WTC11 (cell line): ENCODE measurements around the gene NAV2. TPM values are rescaled to one million over a fixed set of nuclear protein-coding genes. Genes with fewer than 3 reads are reported as not detected.
A peak's percentile ranks its signal among the peaks of the same experiment; 100 is the strongest.

Experiments
- ATAC-seq: fragments of 200-7000 bp; cut with Tn5 transposase; 2 replicates; pipeline ENCODE4 v1.10.0; 2021; ENCODE audit warnings: mild to moderate bottlenecking, moderate library complexity
- CTCF ChIA-PET: fragments of 300-600 bp; sonication (Branson Sonifier 250); formaldehyde crosslinking; loops from one replicate; lab custom pipeline; 2021; ENCODE audit warnings: antibody characterized with exemption; lab: Charles Lee
- POLR2A ChIA-PET: fragments of 350-600 bp; sonication (Branson Sonifier 250); formaldehyde crosslinking; loops from one replicate; lab custom pipeline; 2021; ENCODE audit warnings: antibody characterized with exemption; lab: Charles Lee
- DNase-seq: peaks from one replicate; pipeline ENCODE4 v3.0.0; 2021; ENCODE audit warnings: low spot score
- H3K27ac Mint-ChIP-seq: 2 replicates; pipeline ENCODE4 v1.8.0; 2021; ENCODE audit warnings: mixed read lengths
- H3K27me3 Mint-ChIP-seq: 2 replicates; pipeline ENCODE4 v1.8.0; 2021; ENCODE audit warnings: low read depth, mild to moderate bottlenecking, moderate library complexity, mixed read lengths
- H3K36me3 Mint-ChIP-seq: 2 replicates; pipeline ENCODE4 v1.8.0; 2021; ENCODE audit warnings: mixed read lengths
- H3K4me1 Mint-ChIP-seq: 2 replicates; pipeline ENCODE4 v1.8.0; 2022; ENCODE audit warnings: mixed read lengths
- H3K4me3 Mint-ChIP-seq: 2 replicates; pipeline ENCODE4 v1.8.0; 2021; ENCODE audit warnings: mild to moderate bottlenecking, moderate library complexity, mixed read lengths
- H3K9me3 Mint-ChIP-seq: 2 replicates; pipeline ENCODE4 v1.8.0; 2021; ENCODE audit warnings: mixed read lengths
- CDX4 ChIP-seq: fragments of 250-450 bp; sonication (Bioruptor Pico); IDR thresholded peaks from 2 replicates; pipeline ENCODE4 v1.9.0; 2021; ENCODE audit warnings: moderate library complexity, mild to moderate bottlenecking, inconsistent platforms, borderline replicate concordance
- CREB1 ChIP-seq: sonication (generic); formaldehyde crosslinking; IDR thresholded peaks from 2 replicates; pipeline ENCODE4 v1.8.0; 2023; ENCODE audit warnings: mild to moderate bottlenecking, missing genetic modification reagents
- E2F4 ChIP-seq: sonication (generic); formaldehyde crosslinking; IDR thresholded peaks from 2 replicates; pipeline ENCODE4 v1.8.1; 2022; ENCODE audit warnings: low read depth, mild to moderate bottlenecking, moderate library complexity, missing genetic modification reagents, borderline replicate concordance
- ELF4 ChIP-seq: sonication (generic); formaldehyde crosslinking; IDR thresholded peaks from 2 replicates; pipeline ENCODE4 v1.8.1; 2022; ENCODE audit warnings: low read depth, mild to moderate bottlenecking, moderate library complexity, missing genetic modification reagents
- EMX1 ChIP-seq: fragments of 250-450 bp; sonication (Bioruptor Pico); IDR thresholded peaks from 2 replicates; pipeline ENCODE4 v1.8.0; 2021; ENCODE audit warnings: mild to moderate bottlenecking
- ETV6 ChIP-seq: sonication (generic); formaldehyde crosslinking; IDR thresholded peaks from 2 replicates; pipeline ENCODE4 v1.8.1; 2022; ENCODE audit warnings: mild to moderate bottlenecking, missing genetic modification reagents
- MAX ChIP-seq: sonication (generic); formaldehyde crosslinking; IDR thresholded peaks from 2 replicates; pipeline ENCODE4 v1.8.0; 2022; ENCODE audit warnings: mild to moderate bottlenecking, missing genetic modification reagents
- MXD4 ChIP-seq: fragments of 250-450 bp; sonication (Bioruptor Pico); IDR thresholded peaks from 2 replicates; pipeline ENCODE4 v1.8.0; 2021; ENCODE audit warnings: mild to moderate bottlenecking, moderate library complexity, borderline replicate concordance
- NR2C2 ChIP-seq: sonication (generic); formaldehyde crosslinking; IDR thresholded peaks from 2 replicates; pipeline ENCODE4 v1.8.0; 2022; ENCODE audit warnings: mild to moderate bottlenecking, missing genetic modification reagents
- RORB ChIP-seq: fragments of 250-450 bp; sonication (Bioruptor Pico); IDR thresholded peaks from 2 replicates; pipeline ENCODE4 v1.9.0; 2021; ENCODE audit warnings: mild to moderate bottlenecking
- STAT6 ChIP-seq: sonication (generic); formaldehyde crosslinking; conservative IDR thresholded peaks from 2 replicates; pipeline ENCODE4 v1.8.1; 2023; ENCODE audit warnings: mild to moderate bottlenecking, low read depth, missing genetic modification reagents, moderate library complexity
- ZNF263 ChIP-seq: sonication (generic); formaldehyde crosslinking; IDR thresholded peaks from 2 replicates; pipeline ENCODE4 v1.8.1; 2022; ENCODE audit warnings: low read depth, mild to moderate bottlenecking, moderate library complexity, missing genetic modification reagents
- ZNF281 ChIP-seq: sonication (generic); formaldehyde crosslinking; IDR thresholded peaks from 2 replicates; pipeline ENCODE4 v1.8.0; 2023; ENCODE audit warnings: mild to moderate bottlenecking, missing genetic modification reagents
- ZNF396 ChIP-seq: fragments of 250-450 bp; sonication (Bioruptor Pico); IDR thresholded peaks from 2 replicates; pipeline ENCODE4 v1.8.0; 2021; ENCODE audit warnings: mild to moderate bottlenecking, moderate library complexity, borderline replicate concordance
- ZNF416 ChIP-seq: fragments of 250-450 bp; sonication (Bioruptor Pico); IDR thresholded peaks from 2 replicates; pipeline ENCODE4 v1.9.0; 2021; ENCODE audit warnings: mild to moderate bottlenecking, inconsistent platforms
- total RNA-seq: library from RNA; stranded (reverse); gene quantifications from 3 replicates; pipeline ENCODE4 v1.2.3, GENCODE V29; 2021
- TF ChIP-seq, protein P1 (sequence below): sonication (generic); formaldehyde crosslinking; IDR thresholded peaks from 2 replicates; pipeline ENCODE4 v1.8.1; 2022; ENCODE audit warnings: low read depth, missing genetic modification reagents, borderline replicate concordance
- TF ChIP-seq, protein P2 (sequence below): sonication (generic); formaldehyde crosslinking; IDR thresholded peaks from 2 replicates; pipeline ENCODE4 v1.8.1; 2022; ENCODE audit warnings: mild to moderate bottlenecking, missing genetic modification reagents, moderate library complexity, borderline replicate concordance
- TF ChIP-seq, protein P3 (sequence below): sonication (generic); formaldehyde crosslinking; IDR thresholded peaks from 2 replicates; pipeline ENCODE4 v1.8.1; 2023; ENCODE audit warnings: mild to moderate bottlenecking, moderate library complexity, missing genetic modification reagents

The NAV2 gene
- total RNA-seq, 1 experiment from 2014 or later, result 42.8 TPM

DNA sequence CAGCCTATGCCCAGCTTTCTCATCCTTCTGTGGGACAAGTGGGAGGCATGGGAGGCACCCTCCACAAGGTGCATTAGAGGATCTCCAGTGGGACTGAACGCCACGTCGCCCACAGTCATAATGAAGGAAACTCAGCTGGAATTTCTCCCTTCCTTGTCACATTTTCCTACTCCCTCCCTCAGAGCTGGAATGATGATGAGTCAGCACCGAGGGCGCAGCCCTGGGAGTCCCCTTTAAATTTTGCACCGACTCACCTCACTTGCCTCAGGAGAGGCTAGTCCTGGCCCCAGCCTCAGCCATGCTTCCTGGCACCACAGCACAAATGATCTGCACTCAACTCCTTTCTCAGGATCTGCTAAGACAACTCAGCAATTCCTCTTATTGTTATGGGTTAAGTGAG, 413.3 kb downstream of the NAV2 start:
- H3K27me3 Mint-ChIP-seq, result peaks cover 10% of the 10 kb centered on the region
- CTCF ChIA-PET, result interaction anchor here (1.4 to 3.1 kb wide), 2 partner anchors 38 to 228 kb away, joined by 6 to 33 read pairs; no protein-coding TSS in a partner anchor
- H3K9me3 Mint-ChIP-seq, result no peaks in the 10 kb centered on the region
- POLR2A ChIA-PET, result no interaction called here
- no peak for DNase-seq
- no peaks in the 10 kb centered on the region; the same call in 1 of the 2 replicates for H3K4me1 Mint-ChIP-seq
- ATAC-seq, result no peak
- TF ChIP-seq CREB1 (CRISPR knock-in tag) (no peak), ZNF416 (no peak), ZNF281 (CRISPR knock-in tag) (no peak), STAT6 (CRISPR knock-in tag) (no peak), ETV6 (CRISPR knock-in tag) (no peak), RORB (no peak), MXD4 (CRISPR knock-in tag) (no peak), ZNF396 (CRISPR knock-in tag) (no peak), MAX (CRISPR knock-in tag) (no peak), E2F4 (CRISPR knock-in tag) (no peak), CDX4 (CRISPR knock-in tag) (no peak), ZNF263 (no peak), EMX1 (CRISPR knock-in tag) (no peak), NR2C2 (CRISPR knock-in tag) (no peak), ELF4 (CRISPR knock-in tag) (no peak)
- TF ChIP-seq, protein P1, sequence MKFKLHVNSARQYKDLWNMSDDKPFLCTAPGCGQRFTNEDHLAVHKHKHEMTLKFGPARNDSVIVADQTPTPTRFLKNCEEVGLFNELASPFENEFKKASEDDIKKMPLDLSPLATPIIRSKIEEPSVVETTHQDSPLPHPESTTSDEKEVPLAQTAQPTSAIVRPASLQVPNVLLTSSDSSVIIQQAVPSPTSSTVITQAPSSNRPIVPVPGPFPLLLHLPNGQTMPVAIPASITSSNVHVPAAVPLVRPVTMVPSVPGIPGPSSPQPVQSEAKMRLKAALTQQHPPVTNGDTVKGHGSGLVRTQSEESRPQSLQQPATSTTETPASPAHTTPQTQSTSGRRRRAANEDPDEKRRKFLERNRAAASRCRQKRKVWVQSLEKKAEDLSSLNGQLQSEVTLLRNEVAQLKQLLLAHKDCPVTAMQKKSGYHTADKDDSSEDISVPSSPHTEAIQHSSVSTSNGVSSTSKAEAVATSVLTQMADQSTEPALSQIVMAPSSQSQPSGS (CRISPR knock-in tag), result no peak
- TF ChIP-seq, all 79 proteins: peak for 0
- Mint-ChIP-seq H3K36me3 (no peaks in the 10 kb centered on the region), H3K4me3 (no peak overlapping the region), H3K27ac (0 out of 2 replicates have a peak overlapping the region, but pooled peaks have one; percentile 11)

DNA sequence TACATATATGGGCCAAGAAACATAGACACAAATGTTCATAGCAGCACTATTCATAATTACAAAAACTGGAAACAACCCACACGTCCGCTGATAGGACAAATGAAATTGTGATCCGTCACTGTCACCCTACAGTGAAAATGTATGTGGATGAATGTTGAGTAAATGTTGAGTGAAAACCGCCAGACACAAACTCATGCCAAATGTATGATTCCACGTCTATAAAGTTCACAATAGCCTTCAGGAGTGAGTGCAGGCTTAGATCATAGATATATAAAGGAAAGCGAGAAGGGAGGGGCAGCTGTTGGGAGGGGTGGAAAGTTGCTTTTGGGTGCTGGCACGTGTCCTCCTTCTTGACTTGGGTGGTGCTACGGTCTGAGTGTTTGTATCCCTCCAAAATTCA, 414.1 kb downstream of the NAV2 start:
- CTCF ChIA-PET, result interaction anchor here (0.5 to 3.1 kb wide), 7 partner anchors 9 to 227 kb away, joined by 3 to 36 read pairs (median 20); no protein-coding TSS in a partner anchor
- peaks cover 16% of the 10 kb centered on the region for H3K27me3 Mint-ChIP-seq
- TF ChIP-seq, protein P2, sequence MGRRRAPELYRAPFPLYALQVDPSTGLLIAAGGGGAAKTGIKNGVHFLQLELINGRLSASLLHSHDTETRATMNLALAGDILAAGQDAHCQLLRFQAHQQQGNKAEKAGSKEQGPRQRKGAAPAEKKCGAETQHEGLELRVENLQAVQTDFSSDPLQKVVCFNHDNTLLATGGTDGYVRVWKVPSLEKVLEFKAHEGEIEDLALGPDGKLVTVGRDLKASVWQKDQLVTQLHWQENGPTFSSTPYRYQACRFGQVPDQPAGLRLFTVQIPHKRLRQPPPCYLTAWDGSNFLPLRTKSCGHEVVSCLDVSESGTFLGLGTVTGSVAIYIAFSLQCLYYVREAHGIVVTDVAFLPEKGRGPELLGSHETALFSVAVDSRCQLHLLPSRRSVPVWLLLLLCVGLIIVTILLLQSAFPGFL (CRISPR knock-in tag), result no peak
- TF ChIP-seq, protein P3, sequence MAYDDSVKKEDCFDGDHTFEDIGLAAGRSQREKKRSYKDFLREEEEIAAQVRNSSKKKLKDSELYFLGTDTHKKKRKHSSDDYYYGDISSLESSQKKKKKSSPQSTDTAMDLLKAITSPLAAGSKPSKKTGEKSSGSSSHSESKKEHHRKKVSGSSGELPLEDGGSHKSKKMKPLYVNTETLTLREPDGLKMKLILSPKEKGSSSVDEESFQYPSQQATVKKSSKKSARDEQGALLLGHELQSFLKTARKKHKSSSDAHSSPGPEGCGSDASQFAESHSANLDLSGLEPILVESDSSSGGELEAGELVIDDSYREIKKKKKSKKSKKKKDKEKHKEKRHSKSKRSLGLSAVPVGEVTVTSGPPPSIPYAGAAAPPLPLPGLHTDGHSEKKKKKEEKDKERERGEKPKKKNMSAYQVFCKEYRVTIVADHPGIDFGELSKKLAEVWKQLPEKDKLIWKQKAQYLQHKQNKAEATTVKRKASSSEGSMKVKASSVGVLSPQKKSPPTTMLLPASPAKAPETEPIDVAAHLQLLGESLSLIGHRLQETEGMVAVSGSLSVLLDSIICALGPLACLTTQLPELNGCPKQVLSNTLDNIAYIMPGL (CRISPR knock-in tag), result no peak
- TF ChIP-seq, all 79 proteins: peak for 0
- POLR2A ChIA-PET, result no interaction called here
- ATAC-seq (no peak), DNase-seq (no peak)
- H3K4me1 Mint-ChIP-seq, result peaks cover 1% of the 10 kb centered on the region
- H3K4me3 Mint-ChIP-seq, result no peak overlapping the region
- H3K9me3 Mint-ChIP-seq, result no peaks in the 10 kb centered on the region
- H3K27ac Mint-ChIP-seq, result no peak overlapping the region
- no peaks in the 10 kb centered on the region for H3K36me3 Mint-ChIP-seq
